ENCODE data around the gene TMEM255B. TPM values are rescaled to one million over a fixed set of nuclear protein-coding genes. Genes with fewer than 3 reads are reported as not detected.

TMEM255B gene
- total RNA-seq, 1 donor from 2014 or later: 7.4 TPM

DNA sequence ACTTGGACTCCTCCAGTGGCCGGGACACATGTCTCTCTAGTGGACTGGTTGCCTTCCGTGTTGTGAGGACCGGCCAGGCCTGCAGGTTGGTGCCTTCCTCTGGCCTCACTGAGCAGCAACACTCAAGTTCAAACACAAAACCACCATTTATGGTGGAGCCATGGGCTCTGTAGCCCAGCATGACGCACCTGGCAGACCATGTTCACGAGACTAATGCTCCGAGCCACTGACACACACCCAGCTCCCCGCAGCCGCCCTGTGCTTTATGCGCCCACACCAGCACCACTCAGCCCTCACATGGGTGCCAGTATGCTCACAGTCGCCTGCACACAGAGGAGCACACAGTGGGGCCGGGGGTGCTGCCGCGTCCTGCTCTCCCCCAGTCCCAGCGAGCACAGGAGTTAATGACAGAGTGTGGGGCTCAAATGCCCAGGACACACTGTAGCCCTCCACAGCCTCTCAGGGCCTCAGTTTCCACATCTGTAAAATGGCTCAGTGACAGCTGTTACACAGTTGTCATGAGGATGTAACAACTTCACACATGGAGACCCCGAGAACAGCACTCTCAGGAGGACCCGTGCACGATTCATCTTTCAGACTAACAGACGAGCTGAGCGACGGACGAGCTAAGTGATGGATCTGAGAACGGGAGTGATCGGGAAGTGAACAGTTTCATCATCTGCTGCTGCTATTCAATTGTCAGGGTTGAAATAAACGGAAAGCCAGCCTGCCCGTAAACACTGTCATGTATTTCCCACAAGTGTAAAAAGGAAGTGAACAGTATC is 97.1 kb downstream of the TMEM255B start:
- no peak overlapping the region for H3K4me3 ChIP-seq (ENCODE audit: low read depth, low read length)
- DNase-seq (ENCODE audit: low read depth): no peak
- TF ChIP-seq, protein P1, sequence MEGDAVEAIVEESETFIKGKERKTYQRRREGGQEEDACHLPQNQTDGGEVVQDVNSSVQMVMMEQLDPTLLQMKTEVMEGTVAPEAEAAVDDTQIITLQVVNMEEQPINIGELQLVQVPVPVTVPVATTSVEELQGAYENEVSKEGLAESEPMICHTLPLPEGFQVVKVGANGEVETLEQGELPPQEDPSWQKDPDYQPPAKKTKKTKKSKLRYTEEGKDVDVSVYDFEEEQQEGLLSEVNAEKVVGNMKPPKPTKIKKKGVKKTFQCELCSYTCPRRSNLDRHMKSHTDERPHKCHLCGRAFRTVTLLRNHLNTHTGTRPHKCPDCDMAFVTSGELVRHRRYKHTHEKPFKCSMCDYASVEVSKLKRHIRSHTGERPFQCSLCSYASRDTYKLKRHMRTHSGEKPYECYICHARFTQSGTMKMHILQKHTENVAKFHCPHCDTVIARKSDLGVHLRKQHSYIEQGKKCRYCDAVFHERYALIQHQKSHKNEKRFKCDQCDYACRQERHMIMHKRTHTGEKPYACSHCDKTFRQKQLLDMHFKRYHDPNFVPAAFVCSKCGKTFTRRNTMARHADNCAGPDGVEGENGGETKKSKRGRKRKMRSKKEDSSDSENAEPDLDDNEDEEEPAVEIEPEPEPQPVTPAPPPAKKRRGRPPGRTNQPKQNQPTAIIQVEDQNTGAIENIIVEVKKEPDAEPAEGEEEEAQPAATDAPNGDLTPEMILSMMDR (conservative IDR thresholded peaks at IDR 0.05; ENCODE audit: low read depth, low read length): no peak

DNA sequence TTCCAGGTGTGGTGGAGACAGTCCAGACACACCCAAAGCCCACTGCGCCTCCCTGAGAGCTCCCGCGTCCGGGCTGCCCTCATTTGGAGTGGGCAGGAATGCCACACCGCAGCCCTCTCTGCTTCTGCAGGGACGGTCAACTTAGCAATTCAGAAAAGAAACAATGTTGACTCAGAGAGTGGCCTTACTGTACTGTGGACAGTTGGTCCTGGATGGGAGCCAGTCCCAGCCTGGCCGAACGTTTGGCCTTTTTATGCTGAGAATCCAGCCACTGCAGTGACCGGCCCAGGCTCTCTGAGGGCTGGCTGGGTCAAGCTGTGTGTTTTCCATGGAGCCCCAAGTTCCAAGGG is 97.7 kb downstream of the TMEM255B start:
- DNase-seq (ENCODE audit: low read depth): no peak
- TF ChIP-seq, protein P1 (conservative IDR thresholded peaks at IDR 0.05; ENCODE audit: low read depth, low read length): no peak
- H3K4me3 ChIP-seq (ENCODE audit: low read depth, low read length): no peak overlapping the region

DNA sequence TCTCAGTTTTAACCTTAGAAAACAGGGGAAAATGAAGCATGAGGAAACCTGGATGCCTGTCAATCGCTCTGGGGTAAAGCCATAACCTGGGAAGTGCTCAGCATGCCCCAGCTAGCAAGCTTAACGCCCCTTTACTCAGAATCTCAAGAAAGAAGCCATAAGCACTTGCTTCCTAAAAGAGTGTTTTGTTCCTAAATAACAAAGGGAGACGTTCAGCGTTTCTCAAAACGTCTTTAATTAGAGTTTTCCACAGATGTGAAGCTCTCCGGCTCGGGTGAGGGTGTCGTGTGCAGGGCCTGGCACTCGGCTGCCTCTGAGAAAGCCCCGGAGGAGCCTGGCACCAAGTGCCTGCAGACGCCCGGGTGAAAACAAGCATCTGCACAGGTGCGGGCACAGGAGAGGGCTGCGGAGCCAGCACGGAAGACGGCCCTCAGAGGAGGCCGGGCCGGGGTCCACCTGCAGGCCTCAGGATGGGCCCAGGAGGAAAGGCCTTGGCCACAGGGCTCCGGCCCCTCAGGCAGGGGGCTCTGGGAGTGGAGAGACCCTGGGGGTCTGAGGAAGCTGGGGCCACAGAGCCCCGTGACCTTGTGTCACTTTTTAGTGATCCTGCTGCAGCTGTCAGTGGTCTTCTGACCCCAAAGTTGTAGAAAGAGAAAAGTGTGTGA is 98.6 kb downstream of the TMEM255B start:
- TF ChIP-seq, protein P1 (conservative IDR thresholded peaks at IDR 0.05; ENCODE audit: low read depth, low read length): no peak
- DNase-seq (ENCODE audit: low read depth): no peak
- no peak overlapping the region for H3K4me3 ChIP-seq (ENCODE audit: low read depth, low read length)

DNA sequence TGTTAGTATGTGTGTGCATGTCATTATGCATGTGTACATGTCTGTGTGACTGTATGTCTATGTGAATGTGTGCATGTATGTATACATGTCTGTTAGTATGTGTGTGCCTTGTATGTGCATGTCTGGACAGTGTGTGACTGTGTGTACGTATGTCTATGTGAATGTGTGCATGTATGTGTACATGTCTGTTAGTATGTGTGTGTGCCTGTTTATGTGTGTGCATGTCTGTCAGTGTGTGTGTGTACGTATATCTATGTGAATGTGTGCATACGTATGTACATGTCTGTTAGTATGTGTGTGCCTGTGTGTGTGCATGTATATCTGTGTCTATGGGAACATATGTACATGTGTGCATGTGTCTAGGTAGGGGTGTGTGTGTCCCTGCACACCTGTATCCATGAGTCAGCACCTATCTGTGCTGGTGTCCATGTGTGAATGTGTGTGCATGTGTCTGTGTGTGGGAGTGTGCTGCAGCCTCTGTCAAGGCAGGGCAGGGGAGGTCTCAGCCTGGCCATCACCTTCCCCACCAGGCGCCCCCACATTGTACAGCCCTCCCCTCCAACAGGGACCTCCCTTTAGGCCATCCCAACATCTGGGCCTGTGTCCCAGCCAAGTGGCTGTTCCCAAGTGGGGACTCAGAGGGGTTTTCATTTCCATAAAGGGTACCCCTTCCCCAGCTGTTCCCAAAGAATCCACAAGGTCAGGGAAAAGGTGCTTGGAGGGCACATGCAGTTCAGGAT is 100.5 kb downstream of the TMEM255B start:
- DNase-seq (ENCODE audit: low read depth): no peak
- TF ChIP-seq, protein P1 (conservative IDR thresholded peaks at IDR 0.05; ENCODE audit: low read depth, low read length): no peak
- no peak overlapping the region for H3K4me3 ChIP-seq (ENCODE audit: low read depth, low read length)

DNA sequence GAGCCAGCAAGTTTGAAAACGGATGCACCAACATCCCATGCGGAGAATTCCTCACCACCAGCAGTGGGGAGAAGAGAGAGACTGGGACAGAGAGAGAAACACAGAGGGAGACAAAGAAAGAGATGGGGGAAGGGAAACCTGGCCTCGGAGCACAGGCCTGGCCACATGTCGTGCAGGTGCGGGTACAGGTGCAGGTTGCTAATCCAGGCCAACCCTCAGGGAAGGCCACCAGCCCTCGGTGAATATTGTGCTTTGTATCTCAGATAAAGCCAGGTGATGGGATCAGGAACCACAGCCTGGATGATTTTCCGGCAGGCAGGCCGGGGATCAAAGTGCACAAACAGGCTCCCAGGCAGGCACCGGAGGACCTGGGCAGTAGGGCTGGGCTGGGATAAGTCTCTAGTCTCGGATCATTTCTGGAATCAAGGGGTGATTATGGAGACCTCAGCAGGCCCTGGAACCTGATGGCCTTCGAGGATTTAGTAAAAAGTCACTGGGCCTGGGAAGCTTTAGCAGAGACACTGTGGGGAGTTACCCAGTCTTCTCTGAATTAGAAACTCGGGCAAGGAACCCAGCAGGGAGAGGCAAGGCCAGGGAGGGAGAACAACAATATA is 101.1 kb downstream of the TMEM255B start:
- TF ChIP-seq, protein P1 (conservative IDR thresholded peaks at IDR 0.05; ENCODE audit: low read depth, low read length): no peak
- no peak overlapping the region for H3K4me3 ChIP-seq (ENCODE audit: low read depth, low read length)
- no peak for DNase-seq (ENCODE audit: low read depth)

DNA sequence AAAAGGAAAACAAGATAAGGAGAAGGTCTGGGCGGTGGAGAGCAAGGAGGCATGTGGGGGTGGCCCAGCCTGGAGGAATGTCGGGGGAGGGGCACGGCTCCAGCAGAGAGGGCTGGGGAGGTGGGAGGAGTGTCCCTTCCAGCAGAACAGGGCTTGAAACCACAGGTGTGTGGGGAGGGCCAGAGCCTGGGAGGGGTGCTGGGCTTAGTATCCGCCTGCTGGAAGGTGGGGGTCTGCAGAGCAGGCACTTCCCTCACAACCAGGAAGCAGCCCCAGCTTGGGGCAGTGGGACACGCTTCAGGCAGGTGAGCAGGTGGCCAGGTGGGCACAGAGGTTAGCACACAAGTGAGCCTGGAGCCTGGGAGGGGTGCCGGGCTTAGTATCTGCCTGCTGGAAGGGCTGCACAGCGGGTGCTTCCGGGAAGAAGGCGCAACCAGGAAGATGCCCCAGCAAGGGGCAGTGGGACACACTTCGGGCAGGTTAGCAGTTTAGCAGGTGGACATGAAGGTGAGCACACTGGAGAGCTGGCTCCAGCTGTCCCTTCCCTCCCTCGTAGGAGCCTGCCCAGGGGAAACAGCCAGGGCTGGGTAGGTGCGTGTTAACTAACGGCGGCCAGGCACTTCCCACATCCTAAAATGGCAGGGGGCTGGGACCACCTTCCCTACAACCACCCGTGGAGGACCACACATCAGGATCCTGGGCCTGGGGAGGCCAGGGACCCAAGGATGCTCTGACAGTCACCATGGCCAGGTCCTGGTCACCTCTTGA is 101.8 kb downstream of the TMEM255B start:
- TF ChIP-seq, protein P1 (conservative IDR thresholded peaks at IDR 0.05; ENCODE audit: low read depth, low read length): no peak
- H3K4me3 ChIP-seq (ENCODE audit: low read depth, low read length): no peak overlapping the region
- DNase-seq (ENCODE audit: low read depth): no peak
